ENCODE results near the gene SLC19A1.

GRCh38 chr21:45586289-45586858 is 44.1 kb upstream of the SLC19A1 start:
- TF ChIP-seq CTCF (IDR thresholded peaks at IDR 0.05 in 4 of 5, conservative IDR thresholded peaks at IDR 0.05 in 1 of 5) = no peak
- no peak for TF ChIP-seq POLR2A (IDR thresholded peaks at IDR 0.05)
